Testis (tissue), 2 donors: ENCODE measurements around the gene ADAMTS4.

Experiments used
- CTCF ChIP-seq, 3 experiments: fragments of 450-650 bp in 2 of 3; fragments of 200-600 bp in 1 of 3; sonication (generic) in 1 of 3; IDR thresholded peaks; one replicate each; pipeline ENCODE4 v1.5.1; 2016 to 2019; ENCODE audit warnings: antibody characterized with exemption in 3 of 3, mild to moderate bottlenecking in 2 of 3, moderate library complexity in 1 of 3
- POLR2A ChIP-seq: fragments of 450-650 bp; IDR thresholded peaks from one replicate; pipeline ENCODE4 v1.6.1; 2017; ENCODE audit warnings: antibody characterized with exemption, mild to moderate bottlenecking, moderate library complexity

- TF ChIP-seq POLR2A (no peak), CTCF (IDR thresholded peaks at IDR 0.05) (no peak)
Measured at GRCh38 chr1:161230762-161231161, 31.9 kb upstream of the ADAMTS4 start.
